Measurements from ENCODE around the gene PAM. TPM values are rescaled to one million over a fixed set of nuclear protein-coding genes. Genes with fewer than 3 reads are reported as not detected.

The PAM gene
- polyA plus RNA-seq, 1 donor (not counting 4 experiments of a cell fraction or from before 2014, with no cell fraction given) = 149 TPM

GRCh38 chr5:102807878-102808502 lies 52.9 kb downstream of the PAM start:
- Histone ChIP-seq H3K79me2 (ENCODE audit: control insufficient read depth, insufficient read depth, low read length) (peaks cover 5% of the 10 kb centered on the region), H3K4me3 (ENCODE audit: control insufficient read depth in 2 of 3, extremely low read depth in 1 of 3, insufficient read depth in 2 of 3, low read depth in 1 of 3, low read length in 3 of 3) (no peak overlapping the region), H3K4me2 (ENCODE audit: control insufficient read depth, extremely low read depth, insufficient read depth, low read depth, low read length) (no peak overlapping the region), H3K27ac (ENCODE audit: control insufficient read depth, insufficient read depth, low read length) (no peak overlapping the region), H3K27me3 (ENCODE audit: control insufficient read depth, extremely low read depth, insufficient read depth, low read length) (no peaks in the 10 kb centered on the region), H2AFZ (ENCODE audit: control insufficient read depth, low read length) (no peak overlapping the region), H3K4me1 (ENCODE audit: control insufficient read depth, extremely low read depth, insufficient read depth, low read length) (no peaks in the 10 kb centered on the region), H3K36me3 (ENCODE audit: control insufficient read depth in 2 of 2, extremely low read depth in 1 of 2, insufficient read depth in 2 of 2, low read length in 2 of 2) (no peaks in the 10 kb centered on the region), H3K9ac (ENCODE audit: control insufficient read depth, extremely low read depth, insufficient read depth, low read length) (no peak overlapping the region), H3K9me1 (ENCODE audit: control insufficient read depth, extremely low read depth, insufficient read depth, low read length) (no peaks in the 10 kb centered on the region), H4K20me1 (ENCODE audit: control insufficient read depth, extremely low read depth, insufficient read depth, low read length) (no peaks in the 10 kb centered on the region), H3K9me3 (ENCODE audit: control insufficient read depth, low read depth, low read length) (no peaks in the 10 kb centered on the region)
- DNase-seq (ENCODE audit: low read depth, low spot score) (no peak), FAIRE-seq (no peak)
- no peak for TF ChIP-seq CTCF (optimal IDR thresholded peaks at IDR 0.05 in 1 of 3, IDR thresholded peaks at IDR 0.05 in 1 of 3, conservative IDR thresholded peaks at IDR 0.05 in 1 of 3; ENCODE audit: extremely low read depth in 1 of 3, insufficient read depth in 2 of 3, low read length in 3 of 3)
- TF ChIP-seq EZH2 (IDR thresholded peaks at IDR 0.05; ENCODE audit: low read length) = no peak
- dilution Hi-C loops (cut with MboI; ENCODE audit: extremely low pct_ligation_motif_present, low sequenced_read_pairs) = no loop called here

- Histone ChIP-seq H3K79me2 (ENCODE audit: control insufficient read depth, insufficient read depth, low read length) (peaks cover 3% of the 10 kb centered on the region), H3K27ac (ENCODE audit: control insufficient read depth, insufficient read depth, low read length) (no peak overlapping the region), H3K9ac (ENCODE audit: control insufficient read depth, extremely low read depth, insufficient read depth, low read length) (no peak overlapping the region), H3K36me3 (ENCODE audit: control insufficient read depth in 2 of 2, extremely low read depth in 1 of 2, insufficient read depth in 2 of 2, low read length in 2 of 2) (no peaks in the 10 kb centered on the region), H3K9me1 (ENCODE audit: control insufficient read depth, extremely low read depth, insufficient read depth, low read length) (no peaks in the 10 kb centered on the region), H3K27me3 (ENCODE audit: control insufficient read depth, extremely low read depth, insufficient read depth, low read length) (no peaks in the 10 kb centered on the region), H3K9me3 (ENCODE audit: control insufficient read depth, low read depth, low read length) (no peaks in the 10 kb centered on the region), H3K4me2 (ENCODE audit: control insufficient read depth, extremely low read depth, insufficient read depth, low read depth, low read length) (no peak overlapping the region), H3K4me1 (ENCODE audit: control insufficient read depth, extremely low read depth, insufficient read depth, low read length) (no peaks in the 10 kb centered on the region), H4K20me1 (ENCODE audit: control insufficient read depth, extremely low read depth, insufficient read depth, low read length) (no peaks in the 10 kb centered on the region), H2AFZ (ENCODE audit: control insufficient read depth, low read length) (no peak overlapping the region), H3K4me3 (ENCODE audit: control insufficient read depth in 2 of 3, extremely low read depth in 1 of 3, insufficient read depth in 2 of 3, low read depth in 1 of 3, low read length in 3 of 3) (no peak overlapping the region)
- DNase-seq (ENCODE audit: low read depth, low spot score) (no peak), FAIRE-seq (no peak)
- no peak for TF ChIP-seq EZH2 (IDR thresholded peaks at IDR 0.05; ENCODE audit: low read length)
- dilution Hi-C loops (cut with MboI; ENCODE audit: extremely low pct_ligation_motif_present, low sequenced_read_pairs) = no loop called here
Measured at GRCh38 chr5:102809033-102809432, 53.9 kb downstream of the PAM start.

GRCh38 chr5:102811972-102812371 lies 56.9 kb downstream of the PAM start:
- DNase-seq (ENCODE audit: low read depth, low spot score) (no peak), FAIRE-seq (peak; percentile 5)
- H2AFZ ChIP-seq (ENCODE audit: control insufficient read depth, low read length) = no peak overlapping the region
- no peak overlapping the region for H3K27ac ChIP-seq (ENCODE audit: control insufficient read depth, insufficient read depth, low read length)
- dilution Hi-C loops (cut with MboI; ENCODE audit: extremely low pct_ligation_motif_present, low sequenced_read_pairs) = no loop called here
- no peak for TF ChIP-seq CTCF (optimal IDR thresholded peaks at IDR 0.05 in 1 of 3, IDR thresholded peaks at IDR 0.05 in 1 of 3, conservative IDR thresholded peaks at IDR 0.05 in 1 of 3; ENCODE audit: extremely low read depth in 1 of 3, insufficient read depth in 2 of 3, low read length in 3 of 3)
- TF ChIP-seq EZH2 (IDR thresholded peaks at IDR 0.05; ENCODE audit: low read length) = no peak
- no peaks in the 10 kb centered on the region for H3K36me3 ChIP-seq (ENCODE audit: control insufficient read depth in 2 of 2, extremely low read depth in 1 of 2, insufficient read depth in 2 of 2, low read length in 2 of 2)
- H3K27me3 ChIP-seq (ENCODE audit: control insufficient read depth, extremely low read depth, insufficient read depth, low read length) = no peaks in the 10 kb centered on the region
- H3K9ac ChIP-seq (ENCODE audit: control insufficient read depth, extremely low read depth, insufficient read depth, low read length) = no peak overlapping the region
- H3K4me3 ChIP-seq (ENCODE audit: control insufficient read depth in 2 of 3, extremely low read depth in 1 of 3, insufficient read depth in 2 of 3, low read depth in 1 of 3, low read length in 3 of 3) = no peak overlapping the region
- H3K9me3 ChIP-seq (ENCODE audit: control insufficient read depth, low read depth, low read length) = no peaks in the 10 kb centered on the region
- no peaks in the 10 kb centered on the region for H3K9me1 ChIP-seq (ENCODE audit: control insufficient read depth, extremely low read depth, insufficient read depth, low read length)
- no peak overlapping the region for H3K4me2 ChIP-seq (ENCODE audit: control insufficient read depth, extremely low read depth, insufficient read depth, low read depth, low read length)
- H4K20me1 ChIP-seq (ENCODE audit: control insufficient read depth, extremely low read depth, insufficient read depth, low read length) = no peaks in the 10 kb centered on the region
- H3K4me1 ChIP-seq (ENCODE audit: control insufficient read depth, extremely low read depth, insufficient read depth, low read length) = no peaks in the 10 kb centered on the region
- H3K79me2 ChIP-seq (ENCODE audit: control insufficient read depth, insufficient read depth, low read length) = peaks cover 2% of the 10 kb centered on the region
